SK-N-MC (cell line): ENCODE results near the gene CWF19L2.

Experiments used
- DNase-seq: peaks from one replicate; pipeline ENCODE4 v3.0.0-alpha.2; 2011; ENCODE audit warnings: low read depth, low spot score
- H3K27ac ChIP-seq: fragments of 200-600 bp; sonication (generic); 2 replicates; pipeline ENCODE4 v1.5.1; 2016; ENCODE audit warnings: mixed run types
- H3K36me3 ChIP-seq: fragments of 200-600 bp; sonication (generic); 2 replicates; pipeline ENCODE4 v1.6.1; 2017; ENCODE audit warnings: antibody characterized with exemption, low read length, mixed read lengths; ENCODE audit not compliant: insufficient read depth
- H3K4me3 ChIP-seq: fragments of 200-600 bp; sonication (generic); 2 replicates; pipeline ENCODE4 v1.5.1; 2016
- H3K9ac ChIP-seq: fragments of 200-600 bp; sonication (generic); 2 replicates; pipeline ENCODE4 v1.8.0; 2017; ENCODE audit warnings: mixed run types, mixed read lengths; ENCODE audit not compliant: insufficient read length
- H3K9me3 ChIP-seq: fragments of 200-600 bp; sonication (generic); 2 replicates; pipeline ENCODE4 v1.6.1; 2017; ENCODE audit warnings: low read depth, mild to moderate bottlenecking, antibody characterized with exemption, low read length, moderate library complexity, mixed read lengths
- EZH2 ChIP-seq: fragments of 200-600 bp; sonication (generic); IDR thresholded peaks from one replicate; pipeline ENCODE4 v1.6.1; 2017; ENCODE audit warnings: antibody characterized with exemption
- FOXP2 ChIP-seq: optimal IDR thresholded peaks from 2 replicates; pipeline ENCODE3; 2011; ENCODE audit warnings: mild to moderate bottlenecking, moderate library complexity; ENCODE audit not compliant: insufficient read depth; ENCODE audit errors: extremely low read length, control extremely low read depth
- POLR2AphosphoS5 ChIP-seq: IDR thresholded peaks from 2 replicates; pipeline ENCODE4 v1.6.1; 2012; ENCODE audit warnings: mild to moderate bottlenecking, low read depth, low read length, borderline replicate concordance

CWF19L2 gene

DNA sequence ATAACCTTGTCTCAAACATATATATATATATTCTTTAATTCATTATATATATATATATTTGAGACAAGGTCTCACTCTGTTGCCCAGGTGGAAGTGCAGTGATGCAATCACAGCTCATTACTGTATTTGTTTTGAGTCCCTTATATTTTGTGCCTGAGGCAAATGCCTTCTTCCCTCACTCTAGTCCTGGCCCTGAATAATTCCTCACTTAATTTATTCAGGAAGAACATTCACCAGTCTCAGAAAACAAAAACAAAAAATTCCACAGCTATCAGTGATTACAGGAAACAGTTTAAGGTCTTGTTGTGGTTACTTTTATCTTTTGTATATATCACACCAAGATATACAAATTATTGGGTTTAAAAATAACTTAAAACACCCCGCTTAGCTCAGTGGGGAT lies 155.7 kb downstream of the CWF19L2 start:
- Histone ChIP-seq H3K4me3 (0 out of 2 replicates have a peak overlapping the region, but pooled peaks have one; percentile 14), H3K9ac (no peak overlapping the region), H3K27ac (peak overlapping the region; percentile 53; the same call in 1 of the 2 replicates), H3K36me3 (no peaks in the 10 kb centered on the region), H3K9me3 (no peaks in the 10 kb centered on the region)
- peak; percentile 24 for DNase-seq
- TF ChIP-seq POLR2AphosphoS5 (no peak), EZH2 (no peak), FOXP2 (no peak)

DNA sequence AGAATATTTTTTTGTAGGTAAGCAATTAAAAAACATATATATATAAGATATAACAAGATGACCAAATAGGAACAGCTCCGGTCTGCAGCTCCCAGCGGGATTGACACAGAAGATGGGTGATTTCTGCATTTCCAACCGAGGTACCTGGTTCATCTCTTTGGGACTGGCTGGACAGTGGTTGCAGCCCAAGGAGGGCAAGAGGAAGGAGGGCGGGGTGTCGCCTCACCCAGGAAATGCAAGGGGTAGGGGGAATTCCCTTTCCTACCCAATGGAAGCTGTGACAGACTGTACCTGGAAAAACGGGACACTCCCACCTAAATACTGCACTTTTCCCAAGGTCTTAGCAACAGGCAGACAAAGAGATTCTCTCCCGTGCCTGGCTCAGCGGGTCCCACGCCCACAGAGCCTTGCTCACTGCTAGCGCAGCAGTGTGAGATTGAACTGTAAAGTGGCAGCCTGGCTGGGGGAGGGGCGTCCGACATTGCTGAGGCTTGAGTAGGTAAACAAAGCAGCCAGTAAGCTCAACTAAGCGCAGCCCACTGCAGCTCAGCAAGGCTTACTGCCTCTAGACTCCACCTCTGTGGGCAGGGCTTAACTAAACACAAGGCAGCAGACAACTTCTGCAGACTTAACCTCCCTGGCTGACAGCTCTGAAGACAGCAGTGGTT lies 163.8 kb downstream of the CWF19L2 start:
- H3K9me3 ChIP-seq, result no peaks in the 10 kb centered on the region
- no peak for DNase-seq
- no peak overlapping the region for H3K27ac ChIP-seq
- H3K4me3 ChIP-seq, result no peak overlapping the region
- H3K36me3 ChIP-seq, result no peaks in the 10 kb centered on the region
- H3K9ac ChIP-seq, result no peak overlapping the region
- no peak for TF ChIP-seq EZH2
- TF ChIP-seq FOXP2, result no peak
- no peak for TF ChIP-seq POLR2AphosphoS5

DNA sequence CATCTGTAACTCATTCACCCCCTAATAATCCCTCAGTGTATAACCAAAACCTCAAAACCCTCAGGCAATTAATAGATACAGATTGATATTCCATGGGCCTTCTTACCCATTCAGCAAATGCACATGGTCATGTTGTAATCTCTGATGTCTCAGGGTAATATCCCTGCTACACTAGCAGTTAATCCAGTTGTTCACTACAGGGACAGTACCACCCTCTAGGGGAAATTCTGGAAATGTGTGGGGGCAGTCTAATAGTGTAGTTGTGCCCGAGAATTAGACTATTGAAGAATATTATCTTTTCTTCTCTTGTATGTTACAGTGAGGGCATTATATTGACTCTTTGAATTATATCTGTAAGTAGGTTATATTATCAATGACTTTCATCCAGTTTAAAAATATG lies 175.4 kb downstream of the CWF19L2 start:
- H3K36me3 ChIP-seq, result no peaks in the 10 kb centered on the region
- H3K9me3 ChIP-seq, result no peaks in the 10 kb centered on the region
- no peak overlapping the region for H3K27ac ChIP-seq
- H3K4me3 ChIP-seq, result no peak overlapping the region
- no peak overlapping the region for H3K9ac ChIP-seq
- no peak for TF ChIP-seq POLR2AphosphoS5
- TF ChIP-seq FOXP2, result no peak
- TF ChIP-seq EZH2, result no peak
- DNase-seq, result no peak
